DMS114 treated with DMSO at 0.1 percent for 48 hours (cell line): ENCODE results near the gene SCAP.

ENCODE experiments used
- DNase-seq: peaks from one replicate; lab custom pipeline; 2025; ENCODE audit not compliant: unreplicated experiment; lab: John Stamatoyannopoulos, UW

SCAP gene

DNA sequence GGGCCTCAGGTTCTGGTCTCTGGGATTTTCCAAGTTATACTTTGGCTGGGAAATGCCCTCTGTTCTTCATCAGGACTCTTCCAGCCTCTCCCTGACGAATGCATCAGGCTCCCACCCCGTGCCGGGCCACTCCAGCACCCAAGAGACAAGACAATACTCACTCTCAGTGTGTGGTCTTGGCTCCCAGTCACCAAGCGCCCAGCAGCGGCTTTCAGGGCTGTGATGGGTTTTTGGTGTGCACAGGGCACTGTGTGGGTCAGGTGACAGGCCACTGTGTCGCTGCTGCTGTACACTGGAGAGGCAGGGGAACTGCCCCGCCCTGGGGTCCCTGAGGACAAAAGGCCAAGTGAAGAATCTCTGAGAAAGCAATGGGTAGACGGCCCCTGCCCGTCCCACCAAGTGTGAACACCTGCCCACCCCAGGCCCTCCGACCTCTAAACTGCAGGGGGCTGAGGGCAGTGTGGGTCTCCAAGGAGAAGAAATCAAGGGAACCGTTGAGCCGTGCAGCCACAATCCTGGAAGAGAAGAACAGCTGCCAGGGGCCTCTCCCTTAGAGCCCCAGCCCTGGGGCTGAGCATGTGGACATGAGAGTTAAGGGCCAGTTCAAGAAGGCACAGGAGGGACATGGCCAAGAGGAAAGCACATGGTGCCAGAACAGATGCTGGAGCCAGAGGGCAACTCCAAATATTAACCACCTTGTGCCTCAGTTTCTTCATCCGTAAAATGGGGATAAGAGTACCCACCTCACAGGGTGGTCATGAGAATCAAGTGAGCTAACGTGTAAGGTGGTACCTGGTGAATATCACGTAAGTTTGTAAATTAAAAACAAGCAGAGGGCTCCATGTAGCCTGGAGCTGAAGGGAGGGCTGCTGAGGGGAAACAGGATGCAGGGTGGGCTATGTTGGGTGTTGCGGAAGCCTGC, 60.8 kb downstream of the SCAP start:
- DNase-seq, result no peak

- DNase-seq, result no peak
Observed at GRCh38 chr3:47414161-47414564, 61.6 kb downstream of the SCAP start.

GRCh38 chr3:47413751-47414150, 62.0 kb downstream of the SCAP start:
- no peak for DNase-seq

- no peak for DNase-seq
Observed at GRCh38 chr3:47412842-47413520, 62.8 kb downstream of the SCAP start.

DNA sequence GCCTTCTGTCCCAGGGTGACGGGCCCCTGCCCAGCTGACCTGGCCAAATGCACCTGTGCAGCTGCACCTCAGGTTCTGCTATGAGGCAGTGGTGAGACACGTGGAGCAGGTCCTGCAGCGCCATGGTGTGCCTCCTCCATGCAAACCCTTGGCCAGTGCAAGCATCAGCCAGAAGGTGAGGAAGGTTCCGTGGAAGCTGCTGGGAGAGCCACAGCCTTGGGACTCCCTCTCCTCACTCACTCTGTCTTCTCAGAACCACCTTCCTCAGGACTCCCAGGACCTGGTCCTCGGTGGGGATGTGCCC, 63.3 kb downstream of the SCAP start:
- DNase-seq, result no peak

GRCh38 chr3:47411696-47412452, 63.9 kb downstream of the SCAP start:
- DNase-seq, result no peak

GRCh38 chr3:47410801-47411646, 64.7 kb downstream of the SCAP start:
- no peak for DNase-seq

DNA sequence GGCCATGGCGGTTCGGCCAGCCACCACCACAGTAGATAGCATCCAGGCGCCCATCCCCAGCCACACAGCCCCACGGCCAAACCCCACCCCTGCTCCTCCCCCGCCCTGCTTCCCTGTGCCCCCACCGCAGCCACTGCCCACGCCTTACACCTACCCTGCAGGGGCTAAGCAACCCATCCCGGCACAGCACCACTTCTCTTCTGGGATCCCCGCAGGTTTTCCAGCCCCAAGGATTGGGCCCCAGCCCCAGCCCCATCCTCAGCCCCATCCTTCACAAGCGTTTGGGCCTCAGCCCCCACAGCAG, 65.4 kb downstream of the SCAP start:
- no peak for DNase-seq

- no peak for DNase-seq
Observed at GRCh38 chr3:47409688-47410416, 65.9 kb downstream of the SCAP start.

- DNase-seq, result no peak
Observed at GRCh38 chr3:47409284-47409683, 66.5 kb downstream of the SCAP start.

DNA sequence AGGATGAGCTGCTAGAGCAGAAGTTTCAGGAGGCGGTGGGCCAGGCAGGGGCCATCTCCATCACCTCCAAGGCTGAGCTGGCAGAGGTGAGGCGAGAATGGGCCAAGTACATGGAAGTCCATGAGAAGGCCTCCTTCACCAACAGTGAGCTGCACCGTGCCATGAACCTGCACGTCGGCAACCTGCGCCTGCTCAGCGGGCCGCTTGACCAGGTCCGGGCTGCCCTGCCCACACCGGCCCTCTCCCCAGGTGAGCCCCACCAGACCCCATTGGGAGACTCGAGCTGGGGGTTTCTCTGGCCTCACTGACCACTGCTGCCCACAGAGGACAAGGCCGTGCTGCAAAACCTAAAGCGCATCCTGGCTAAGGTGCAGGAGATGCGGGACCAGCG, 66.9 kb downstream of the SCAP start:
- DNase-seq, result no peak

DNA sequence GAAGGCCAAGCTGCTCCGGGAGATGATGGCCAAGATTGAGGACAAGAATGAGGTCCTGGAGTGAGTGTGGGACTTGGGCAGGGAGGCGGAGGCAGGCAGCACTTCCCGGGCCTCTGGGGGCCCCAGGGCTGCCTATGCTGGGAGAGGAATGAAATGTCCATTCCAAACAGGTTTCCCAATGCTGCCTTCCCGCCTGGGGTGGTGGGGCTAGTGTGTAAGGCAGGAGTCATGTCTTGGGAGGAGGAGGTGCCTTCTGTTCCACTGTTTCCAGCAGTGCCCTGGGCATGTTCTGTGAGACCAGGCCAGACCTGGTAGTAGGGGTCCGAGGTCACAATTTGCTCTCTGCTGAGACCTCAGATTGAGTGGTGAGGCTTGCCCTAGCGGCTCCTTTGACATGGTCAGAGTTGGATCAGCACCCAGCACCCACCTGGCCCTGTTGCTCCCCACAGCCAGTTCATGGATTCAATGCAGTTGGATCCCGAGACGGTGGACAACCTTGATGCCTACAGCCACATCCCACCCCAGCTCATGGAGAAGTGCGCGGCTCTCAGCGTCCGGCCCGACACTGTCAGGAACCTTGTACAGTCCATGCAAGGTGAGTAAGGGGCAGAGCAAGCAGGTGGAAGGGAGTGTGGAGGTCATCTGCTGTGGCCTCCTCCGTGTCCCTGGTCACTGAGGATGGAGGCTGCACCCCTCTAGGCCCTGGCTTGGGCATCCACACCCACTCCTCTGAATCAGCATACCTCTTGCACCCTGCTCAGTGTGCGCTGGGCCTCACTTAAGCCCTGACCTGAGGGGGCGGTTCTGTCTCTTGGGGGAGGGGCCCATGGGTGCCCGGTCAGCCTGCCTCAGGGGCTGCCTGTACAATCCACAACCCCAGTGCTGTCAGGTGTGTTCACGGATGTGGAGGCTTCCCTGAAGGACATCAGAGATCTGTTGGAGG, 67.6 kb downstream of the SCAP start:
- no peak for DNase-seq

DNA sequence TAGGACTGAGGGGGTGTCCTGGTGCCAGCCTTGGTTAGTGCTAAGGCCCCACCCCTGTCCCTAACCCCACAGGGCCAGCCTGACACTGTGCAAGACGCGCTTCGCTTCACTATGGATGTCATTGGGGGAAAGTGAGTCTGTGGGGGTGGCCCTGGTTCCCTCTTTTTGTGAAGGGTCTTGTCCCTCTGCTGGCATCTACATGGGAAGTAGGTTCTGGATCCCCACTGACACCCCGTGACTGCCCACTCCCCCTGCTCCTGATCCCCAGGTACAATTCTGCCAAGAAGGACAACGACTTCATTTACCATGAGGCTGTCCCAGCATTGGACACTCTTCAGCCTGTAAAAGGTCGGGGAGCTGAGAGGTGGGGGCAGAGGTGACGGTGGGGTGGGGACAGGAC, 68.5 kb downstream of the SCAP start:
- DNase-seq, result no peak

DNA sequence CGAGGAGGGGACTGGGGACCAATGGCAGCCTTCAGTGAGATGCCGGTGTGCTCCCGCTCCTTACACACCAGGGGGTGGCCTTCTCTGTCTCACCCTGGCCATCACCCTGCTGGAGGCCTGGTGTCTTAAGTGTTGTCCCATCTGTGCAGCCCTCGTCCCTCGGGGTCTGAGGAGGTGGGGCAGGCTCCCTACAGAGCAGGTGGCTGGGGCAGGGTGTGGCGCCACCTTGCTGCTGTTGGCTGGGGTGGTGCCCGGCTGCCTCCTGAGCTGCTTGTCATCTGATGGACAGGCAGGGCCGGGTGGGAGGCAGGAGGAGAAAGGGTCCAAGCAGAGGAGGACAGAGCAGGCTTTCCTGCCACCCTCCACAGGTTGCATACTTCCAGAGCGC, 69.0 kb downstream of the SCAP start:
- DNase-seq, result no peak

GRCh38 chr3:47405820-47406761, 69.7 kb downstream of the SCAP start:
- no peak for DNase-seq

- no peak for DNase-seq
Observed at GRCh38 chr3:47404955-47405790, 70.6 kb downstream of the SCAP start.

DNA sequence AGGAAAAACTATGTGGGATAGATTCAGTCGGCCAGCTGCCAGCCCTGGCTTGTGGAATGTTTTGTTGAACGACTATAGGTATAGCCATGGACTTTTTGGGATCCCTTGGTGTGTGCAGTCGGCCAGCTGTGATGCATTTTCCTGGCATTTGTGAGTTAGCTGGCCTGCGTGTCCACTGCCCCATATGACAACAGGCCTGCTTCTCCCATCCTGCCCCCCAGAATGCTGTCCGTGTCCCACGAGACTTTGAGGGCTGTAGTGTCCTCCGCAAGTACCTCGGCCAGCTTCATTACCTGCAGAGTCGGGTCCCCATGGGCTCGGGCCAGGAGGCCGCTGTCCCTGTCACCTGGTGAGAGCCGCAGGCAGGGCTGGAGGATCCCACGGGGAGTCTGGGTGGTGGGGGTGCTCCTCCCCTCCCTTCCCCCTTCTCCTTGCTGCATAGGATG, 71.3 kb downstream of the SCAP start:
- no peak for DNase-seq
